LHCN-M2 (cell line): ENCODE results near the gene RSPH1. TPM values are rescaled to one million over a fixed set of nuclear protein-coding genes. Genes with fewer than 3 reads are reported as not detected.
"Not testable (repeated sequence)": the region's sequence is repeated elsewhere in the genome, so short reads cannot be mapped to it uniquely, and the experiment has no call there.

ENCODE experiments used
- DNase-seq: peaks from one replicate; pipeline ENCODE4 v3.0.0-alpha.2; 2012; ENCODE audit warnings: low read depth
- total RNA-seq: library from RNA; depleted of rRNA; stranded (reverse); fragments of >200 nt; gene quantifications from 2 replicates; pipeline ENCODE4 v1.2.3, GENCODE V29; 2014

Gene RSPH1
- total RNA-seq, 1 experiment from 2014 or later = not detected

GRCh38 chr21:42489006-42489563 lies 6.9 kb downstream of the RSPH1 start:
- DNase-seq = no peak

GRCh38 chr21:42486531-42486930 lies 9.5 kb downstream of the RSPH1 start:
- DNase-seq = no peak

- no peak for DNase-seq
These were observed 10.0 kb downstream of the RSPH1 start for GRCh38 chr21:42486072-42486471.

GRCh38 chr21:42484966-42485365 lies 11.1 kb downstream of the RSPH1 start:
- DNase-seq = no peak

- no peak for DNase-seq
These were observed 14.9 kb downstream of the RSPH1 start for GRCh38 chr21:42481169-42481568.

GRCh38 chr21:42480736-42481135 lies 15.3 kb downstream of the RSPH1 start:
- no peak for DNase-seq

- DNase-seq = no peak
These were observed 16.4 kb downstream of the RSPH1 start for GRCh38 chr21:42479582-42479981.

GRCh38 chr21:42478504-42478903 lies 17.5 kb downstream of the RSPH1 start:
- no peak for DNase-seq

- no peak for DNase-seq
These were observed 19.4 kb downstream of the RSPH1 start for GRCh38 chr21:42476388-42477331.

GRCh38 chr21:42475526-42476387 lies 20.3 kb downstream of the RSPH1 start:
- no peak for DNase-seq

- DNase-seq = no peak
These were observed 21.0 kb downstream of the RSPH1 start for GRCh38 chr21:42475036-42475435.

- no peak for DNase-seq
These were observed 21.8 kb downstream of the RSPH1 start for GRCh38 chr21:42474043-42474831.

GRCh38 chr21:42473498-42474042 lies 22.5 kb downstream of the RSPH1 start:
- DNase-seq = no peak

GRCh38 chr21:42472521-42472920 lies 23.5 kb downstream of the RSPH1 start:
- DNase-seq = no peak

- DNase-seq = no peak
These were observed 24.2 kb downstream of the RSPH1 start for GRCh38 chr21:42471716-42472330.

- DNase-seq = no peak
These were observed 24.8 kb downstream of the RSPH1 start for GRCh38 chr21:42471206-42471605.

GRCh38 chr21:42469726-42470125 lies 26.3 kb downstream of the RSPH1 start:
- not testable (repeated sequence) for DNase-seq

- DNase-seq = no peak
These were observed 26.8 kb downstream of the RSPH1 start for GRCh38 chr21:42469272-42469671.

- no peak for DNase-seq
These were observed 27.4 kb downstream of the RSPH1 start for GRCh38 chr21:42468491-42469131.
